HEK293 (cell line): ENCODE data around the gene SPX.

Source experiments
- CTCF ChIA-PET: fragments of 350-600 bp; formaldehyde crosslinking; extraction: SDS; loops from one replicate; lab custom pipeline; 2021; ENCODE audit warnings: antibody characterized with exemption; lab: Yijun Ruan, JAX
- POLR2A ChIA-PET: fragments of 300-600 bp; formaldehyde crosslinking; extraction: SDS; loops from one replicate; lab custom pipeline; 2020; ENCODE audit warnings: antibody characterized with exemption, inconsistent platforms; lab: Yijun Ruan, JAX
- H3K27ac ChIP-seq: fragments of 200-500 bp; sonication (Bioruptor generic); 2 replicates; pipeline ENCODE4 v1.5.1; 2014; ENCODE audit warnings: low read depth, low read length, control low read depth, inconsistent platforms; ENCODE audit errors: extremely low read depth
- H3K36me3 ChIP-seq, 2 experiments: fragments of 200-500 bp in 1 of 2; sonication (Bioruptor generic) in 1 of 2; 1 replicate in 1 of 2; 2 replicates in 1 of 2; pipeline ENCODE4 v1.5.1; 2014 to 2017; ENCODE audit warnings: inconsistent platforms in 2 of 2, low read length in 2 of 2; ENCODE audit not compliant: control insufficient read depth in 2 of 2, insufficient read depth in 1 of 2
- H3K4me1 ChIP-seq: fragments of 200-500 bp; sonication (Bioruptor generic); 2 replicates; pipeline ENCODE4 v1.5.1; 2014; ENCODE audit warnings: mild to moderate bottlenecking, low read length, inconsistent platforms; ENCODE audit not compliant: control insufficient read depth, insufficient read depth
- H3K4me3 ChIP-seq: 2 replicates; pipeline ENCODE4 v1.5.1; 2011; ENCODE audit warnings: low read depth, mild to moderate bottlenecking, control low read depth, low read length, moderate library complexity
- H3K9me3 ChIP-seq: fragments of 200-500 bp; sonication (Bioruptor generic); 2 replicates; pipeline ENCODE4 v1.5.1; 2014; ENCODE audit warnings: low read depth, low read length, inconsistent platforms; ENCODE audit not compliant: control insufficient read depth, insufficient read depth
- GLI4 ChIP-seq: fragments of 450-650 bp; formaldehyde crosslinking; IDR thresholded peaks from 2 replicates; pipeline ENCODE4 v1.5.1; 2016; ENCODE audit warnings: missing biosample characterization, missing genetic modification characterization
- KLF1 ChIP-seq: fragments of 450-650 bp; formaldehyde crosslinking; IDR thresholded peaks from 2 replicates; pipeline ENCODE4 v1.5.1; 2016; ENCODE audit warnings: missing biosample characterization, missing genetic modification characterization
- SALL2 ChIP-seq: fragments of 450-650 bp; formaldehyde crosslinking; IDR thresholded peaks from 2 replicates; pipeline ENCODE4 v1.5.0; 2017; ENCODE audit warnings: missing biosample characterization, mild to moderate bottlenecking, missing genetic modification characterization, borderline replicate concordance
- ZNF223 ChIP-seq: fragments of 450-650 bp; formaldehyde crosslinking; IDR thresholded peaks from 2 replicates; pipeline ENCODE4 v1.5.1; 2016; ENCODE audit warnings: missing biosample characterization, missing genetic modification characterization
- ZNF292 ChIP-seq: fragments of 450-650 bp; formaldehyde crosslinking; IDR thresholded peaks from 2 replicates; pipeline ENCODE4 v1.5.1; 2016; ENCODE audit warnings: low read depth, missing biosample characterization, missing genetic modification characterization, borderline replicate concordance
- ZNF521 ChIP-seq: fragments of 450-650 bp; formaldehyde crosslinking; IDR thresholded peaks from 2 replicates; pipeline ENCODE4 v1.5.1; 2017; ENCODE audit warnings: missing biosample characterization, mild to moderate bottlenecking, missing genetic modification characterization
- ZNF600 ChIP-seq: fragments of 450-650 bp; formaldehyde crosslinking; IDR thresholded peaks from 2 replicates; pipeline ENCODE4 v1.5.1; 2016; ENCODE audit warnings: missing biosample characterization, missing genetic modification characterization
- ZNF843 ChIP-seq: fragments of 450-650 bp; formaldehyde crosslinking; IDR thresholded peaks from 2 replicates; pipeline ENCODE4 v1.5.1; 2016; ENCODE audit warnings: missing biosample characterization, missing genetic modification characterization
- ZXDB ChIP-seq: fragments of 450-650 bp; formaldehyde crosslinking; IDR thresholded peaks from 2 replicates; pipeline ENCODE4 v1.5.1; 2016; ENCODE audit warnings: missing biosample characterization, missing genetic modification characterization
- TF ChIP-seq, protein P1 (sequence below): fragments of 450-650 bp; formaldehyde crosslinking; IDR thresholded peaks from 2 replicates; pipeline ENCODE4 v1.5.1; 2016; ENCODE audit warnings: missing biosample characterization, missing genetic modification characterization
- TF ChIP-seq, protein P2 (sequence below): IDR thresholded peaks from 2 replicates; pipeline ENCODE4 v1.6.1; 2011; ENCODE audit warnings: mild to moderate bottlenecking, low read depth, low read length, borderline replicate concordance
- TF ChIP-seq, protein P3 (sequence below): fragments of 450-650 bp; formaldehyde crosslinking; IDR thresholded peaks from 2 replicates; pipeline ENCODE4 v1.5.1; 2016; ENCODE audit warnings: missing biosample characterization, missing genetic modification characterization
- TF ChIP-seq, protein P4 (sequence below): fragments of 450-650 bp; formaldehyde crosslinking; IDR thresholded peaks from 2 replicates; pipeline ENCODE4 v1.5.1; 2016; ENCODE audit warnings: missing biosample characterization, missing genetic modification characterization
- TF ChIP-seq, protein P5 (sequence below): fragments of 450-650 bp; formaldehyde crosslinking; IDR thresholded peaks from 2 replicates; pipeline ENCODE4 v1.5.1; 2016; ENCODE audit warnings: missing biosample characterization, missing genetic modification characterization
- TF ChIP-seq, protein P6 (sequence below): sonication (generic); formaldehyde crosslinking; IDR thresholded peaks from 2 replicates; pipeline ENCODE4 v1.8.1; 2022; ENCODE audit warnings: mild to moderate bottlenecking, moderate library complexity, missing genetic modification reagents

The SPX gene

DNA sequence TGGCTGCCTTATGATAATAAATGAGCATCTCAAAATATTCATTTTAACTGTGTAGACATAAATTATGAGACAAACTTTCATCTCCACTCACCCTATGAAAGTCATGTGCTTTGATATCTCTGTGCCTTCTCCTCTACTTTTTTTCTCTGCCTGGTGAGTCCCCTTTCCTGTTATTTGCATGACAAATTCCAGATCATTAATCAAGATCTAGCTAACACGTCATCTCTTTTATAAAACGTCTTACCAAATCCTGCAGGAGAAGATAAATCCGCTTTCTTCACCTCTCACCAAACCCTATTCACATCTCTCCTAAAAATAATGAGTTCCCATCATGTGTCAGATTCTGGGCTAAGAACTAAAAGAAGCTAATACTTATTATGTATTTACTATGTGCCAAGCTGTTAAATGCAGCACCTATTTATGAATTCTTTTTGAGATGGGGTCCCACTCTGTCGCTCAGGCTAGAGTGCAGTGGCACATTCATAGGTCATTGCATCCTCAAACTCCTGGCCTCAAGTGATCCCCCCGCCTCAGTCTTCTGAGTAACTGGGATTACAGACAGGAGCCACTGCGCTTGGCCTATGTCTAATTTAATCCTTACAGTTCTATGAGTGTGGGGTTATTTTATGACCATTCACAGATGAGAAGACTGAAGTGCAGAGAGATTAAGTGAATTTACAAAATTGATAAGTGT lies 26.7 kb downstream of the SPX start (continued):
- TF ChIP-seq, protein P1, sequence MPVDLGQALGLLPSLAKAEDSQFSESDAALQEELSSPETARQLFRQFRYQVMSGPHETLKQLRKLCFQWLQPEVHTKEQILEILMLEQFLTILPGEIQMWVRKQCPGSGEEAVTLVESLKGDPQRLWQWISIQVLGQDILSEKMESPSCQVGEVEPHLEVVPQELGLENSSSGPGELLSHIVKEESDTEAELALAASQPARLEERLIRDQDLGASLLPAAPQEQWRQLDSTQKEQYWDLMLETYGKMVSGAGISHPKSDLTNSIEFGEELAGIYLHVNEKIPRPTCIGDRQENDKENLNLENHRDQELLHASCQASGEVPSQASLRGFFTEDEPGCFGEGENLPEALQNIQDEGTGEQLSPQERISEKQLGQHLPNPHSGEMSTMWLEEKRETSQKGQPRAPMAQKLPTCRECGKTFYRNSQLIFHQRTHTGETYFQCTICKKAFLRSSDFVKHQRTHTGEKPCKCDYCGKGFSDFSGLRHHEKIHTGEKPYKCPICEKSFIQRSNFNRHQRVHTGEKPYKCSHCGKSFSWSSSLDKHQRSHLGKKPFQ (tag by site-specific recombination), result no peak
- TF ChIP-seq GLI4 (no peak), ZNF843 (tag by site-specific recombination) (no peak), ZNF521 (no peak), ZNF292 (no peak), ZXDB (tag by site-specific recombination) (no peak), ZNF223 (no peak), ZNF600 (tag by site-specific recombination) (no peak)
- TF ChIP-seq, protein P2, sequence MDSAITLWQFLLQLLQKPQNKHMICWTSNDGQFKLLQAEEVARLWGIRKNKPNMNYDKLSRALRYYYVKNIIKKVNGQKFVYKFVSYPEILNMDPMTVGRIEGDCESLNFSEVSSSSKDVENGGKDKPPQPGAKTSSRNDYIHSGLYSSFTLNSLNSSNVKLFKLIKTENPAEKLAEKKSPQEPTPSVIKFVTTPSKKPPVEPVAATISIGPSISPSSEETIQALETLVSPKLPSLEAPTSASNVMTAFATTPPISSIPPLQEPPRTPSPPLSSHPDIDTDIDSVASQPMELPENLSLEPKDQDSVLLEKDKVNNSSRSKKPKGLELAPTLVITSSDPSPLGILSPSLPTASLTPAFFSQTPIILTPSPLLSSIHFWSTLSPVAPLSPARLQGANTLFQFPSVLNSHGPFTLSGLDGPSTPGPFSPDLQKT, result no peak
- TF ChIP-seq, protein P3, sequence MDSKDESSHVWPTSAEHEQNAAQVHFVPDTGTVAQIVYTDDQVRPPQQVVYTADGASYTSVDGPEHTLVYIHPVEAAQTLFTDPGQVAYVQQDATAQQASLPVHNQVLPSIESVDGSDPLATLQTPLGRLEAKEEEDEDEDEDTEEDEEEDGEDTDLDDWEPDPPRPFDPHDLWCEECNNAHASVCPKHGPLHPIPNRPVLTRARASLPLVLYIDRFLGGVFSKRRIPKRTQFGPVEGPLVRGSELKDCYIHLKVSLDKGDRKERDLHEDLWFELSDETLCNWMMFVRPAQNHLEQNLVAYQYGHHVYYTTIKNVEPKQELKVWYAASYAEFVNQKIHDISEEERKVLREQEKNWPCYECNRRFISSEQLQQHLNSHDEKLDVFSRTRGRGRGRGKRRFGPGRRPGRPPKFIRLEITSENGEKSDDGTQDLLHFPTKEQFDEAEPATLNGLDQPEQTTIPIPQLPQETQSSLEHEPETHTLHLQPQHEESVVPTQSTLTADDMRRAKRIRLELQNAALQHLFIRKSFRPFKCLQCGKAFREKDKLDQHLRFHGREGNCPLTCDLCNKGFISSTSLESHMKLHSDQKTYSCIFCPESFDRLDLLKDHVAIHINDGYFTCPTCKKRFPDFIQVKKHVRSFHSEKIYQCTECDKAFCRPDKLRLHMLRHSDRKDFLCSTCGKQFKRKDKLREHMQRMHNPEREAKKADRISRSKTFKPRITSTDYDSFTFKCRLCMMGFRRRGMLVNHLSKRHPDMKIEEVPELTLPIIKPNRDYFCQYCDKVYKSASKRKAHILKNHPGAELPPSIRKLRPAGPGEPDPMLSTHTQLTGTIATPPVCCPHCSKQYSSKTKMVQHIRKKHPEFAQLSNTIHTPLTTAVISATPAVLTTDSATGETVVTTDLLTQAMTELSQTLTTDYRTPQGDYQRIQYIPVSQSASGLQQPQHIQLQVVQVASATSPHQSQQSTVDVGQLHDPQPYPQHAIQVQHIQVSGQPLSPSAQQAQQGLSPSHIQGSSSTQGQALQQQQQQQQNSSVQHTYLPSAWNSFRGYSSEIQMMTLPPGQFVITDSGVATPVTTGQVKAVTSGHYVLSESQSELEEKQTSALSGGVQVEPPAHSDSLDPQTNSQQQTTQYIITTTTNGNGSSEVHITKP (tag by site-specific recombination), result no peak
- TF ChIP-seq, protein P4, sequence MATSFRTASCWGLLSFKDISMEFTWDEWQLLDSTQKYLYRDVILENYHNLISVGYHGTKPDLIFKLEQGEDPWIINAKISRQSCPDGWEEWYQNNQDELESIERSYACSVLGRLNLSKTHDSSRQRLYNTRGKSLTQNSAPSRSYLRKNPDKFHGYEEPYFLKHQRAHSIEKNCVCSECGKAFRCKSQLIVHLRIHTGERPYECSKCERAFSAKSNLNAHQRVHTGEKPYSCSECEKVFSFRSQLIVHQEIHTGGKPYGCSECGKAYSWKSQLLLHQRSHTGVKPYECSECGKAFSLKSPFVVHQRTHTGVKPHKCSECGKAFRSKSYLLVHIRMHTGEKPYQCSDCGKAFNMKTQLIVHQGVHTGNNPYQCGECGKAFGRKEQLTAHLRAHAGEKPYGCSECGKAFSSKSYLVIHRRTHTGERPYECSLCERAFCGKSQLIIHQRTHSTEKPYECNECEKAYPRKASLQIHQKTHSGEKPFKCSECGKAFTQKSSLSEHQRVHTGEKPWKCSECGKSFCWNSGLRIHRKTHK (tag by site-specific recombination), result no peak

DNA sequence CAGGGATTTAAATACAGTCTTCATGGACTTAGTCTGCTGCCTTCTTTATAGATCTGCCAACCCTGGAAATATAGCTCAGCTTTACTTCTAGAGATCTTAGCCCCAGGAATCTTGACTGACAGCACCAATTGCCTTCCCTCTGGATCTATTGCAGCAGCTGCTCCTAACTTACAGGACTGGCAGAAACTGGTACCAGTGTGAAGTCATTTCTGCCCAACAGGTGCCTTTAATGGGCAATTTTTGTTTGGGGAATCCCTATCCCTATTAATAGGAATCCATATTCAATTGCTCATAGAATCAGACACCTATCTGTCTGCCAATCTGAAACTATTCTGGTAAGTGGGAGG lies 27.2 kb downstream of the SPX start:
- no peak overlapping the region for H3K27ac ChIP-seq
- H3K4me3 ChIP-seq, result no peak overlapping the region
- no peaks in the 10 kb centered on the region for H3K9me3 ChIP-seq
- no peaks in the 10 kb centered on the region for H3K36me3 ChIP-seq
- H3K4me1 ChIP-seq, result no peaks in the 10 kb centered on the region
- TF ChIP-seq, protein P5, sequence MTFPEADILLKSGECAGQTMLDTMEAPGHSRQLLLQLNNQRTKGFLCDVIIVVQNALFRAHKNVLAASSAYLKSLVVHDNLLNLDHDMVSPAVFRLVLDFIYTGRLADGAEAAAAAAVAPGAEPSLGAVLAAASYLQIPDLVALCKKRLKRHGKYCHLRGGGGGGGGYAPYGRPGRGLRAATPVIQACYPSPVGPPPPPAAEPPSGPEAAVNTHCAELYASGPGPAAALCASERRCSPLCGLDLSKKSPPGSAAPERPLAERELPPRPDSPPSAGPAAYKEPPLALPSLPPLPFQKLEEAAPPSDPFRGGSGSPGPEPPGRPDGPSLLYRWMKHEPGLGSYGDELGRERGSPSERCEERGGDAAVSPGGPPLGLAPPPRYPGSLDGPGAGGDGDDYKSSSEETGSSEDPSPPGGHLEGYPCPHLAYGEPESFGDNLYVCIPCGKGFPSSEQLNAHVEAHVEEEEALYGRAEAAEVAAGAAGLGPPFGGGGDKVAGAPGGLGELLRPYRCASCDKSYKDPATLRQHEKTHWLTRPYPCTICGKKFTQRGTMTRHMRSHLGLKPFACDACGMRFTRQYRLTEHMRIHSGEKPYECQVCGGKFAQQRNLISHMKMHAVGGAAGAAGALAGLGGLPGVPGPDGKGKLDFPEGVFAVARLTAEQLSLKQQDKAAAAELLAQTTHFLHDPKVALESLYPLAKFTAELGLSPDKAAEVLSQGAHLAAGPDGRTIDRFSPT, result no peak
- TF ChIP-seq, protein P6, sequence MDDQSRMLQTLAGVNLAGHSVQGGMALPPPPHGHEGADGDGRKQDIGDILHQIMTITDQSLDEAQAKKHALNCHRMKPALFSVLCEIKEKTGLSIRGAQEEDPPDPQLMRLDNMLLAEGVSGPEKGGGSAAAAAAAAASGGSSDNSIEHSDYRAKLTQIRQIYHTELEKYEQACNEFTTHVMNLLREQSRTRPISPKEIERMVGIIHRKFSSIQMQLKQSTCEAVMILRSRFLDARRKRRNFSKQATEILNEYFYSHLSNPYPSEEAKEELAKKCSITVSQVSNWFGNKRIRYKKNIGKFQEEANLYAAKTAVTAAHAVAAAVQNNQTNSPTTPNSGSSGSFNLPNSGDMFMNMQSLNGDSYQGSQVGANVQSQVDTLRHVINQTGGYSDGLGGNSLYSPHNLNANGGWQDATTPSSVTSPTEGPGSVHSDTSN (CRISPR knock-in tag), result no peak
- TF ChIP-seq KLF1 (tag by site-specific recombination) (no peak), SALL2 (tag by site-specific recombination) (no peak)
- CTCF ChIA-PET, result interaction anchor here (1.2 kb wide), 1 partner anchor 9 kb away, joined by 5 read pairs; no protein-coding TSS in a partner anchor
- POLR2A ChIA-PET, result no interaction called here
